Measurements from ENCODE around the gene BDKRB1.

The BDKRB1 gene

GRCh38 chr14:96268431-96269358 lies 12.7 kb downstream of the BDKRB1 start:
- no peak for TF ChIP-seq CTCF (conservative IDR thresholded peaks at IDR 0.05; ENCODE audit: low read depth, low read length)
- H3K4me3 ChIP-seq (ENCODE audit: low read depth, low read length), result no peak overlapping the region
- DNase-seq (ENCODE audit: low read depth), result peak; percentile 93

- no peak overlapping the region for H3K4me3 ChIP-seq (ENCODE audit: low read depth, low read length)
- TF ChIP-seq CTCF (conservative IDR thresholded peaks at IDR 0.05; ENCODE audit: low read depth, low read length), result no peak
These were observed 13.3 kb downstream of the BDKRB1 start for GRCh38 chr14:96269359-96269710.

GRCh38 chr14:96270565-96271420 lies 14.8 kb downstream of the BDKRB1 start:
- TF ChIP-seq CTCF (conservative IDR thresholded peaks at IDR 0.05; ENCODE audit: low read depth, low read length), result no peak
- H3K4me3 ChIP-seq (ENCODE audit: low read depth, low read length), result no peak overlapping the region
- DNase-seq (ENCODE audit: low read depth), result no peak

More at GRCh38 chr14:96269359-96269710, 13.3 kb downstream of the BDKRB1 start:
- no peak for DNase-seq (ENCODE audit: low read depth)

- H3K4me3 ChIP-seq (ENCODE audit: low read depth, low read length), result no peak overlapping the region
- no peak for DNase-seq (ENCODE audit: low read depth)
- TF ChIP-seq CTCF (conservative IDR thresholded peaks at IDR 0.05; ENCODE audit: low read depth, low read length), result no peak
These were observed 15.4 kb downstream of the BDKRB1 start for GRCh38 chr14:96271421-96271762.

GRCh38 chr14:96272777-96273473 lies 16.9 kb downstream of the BDKRB1 start:
- no peak for TF ChIP-seq CTCF (conservative IDR thresholded peaks at IDR 0.05; ENCODE audit: low read depth, low read length)
- no peak overlapping the region for H3K4me3 ChIP-seq (ENCODE audit: low read depth, low read length)
- no peak for DNase-seq (ENCODE audit: low read depth)

GRCh38 chr14:96273629-96274028 lies 17.6 kb downstream of the BDKRB1 start:
- no peak for TF ChIP-seq CTCF (conservative IDR thresholded peaks at IDR 0.05; ENCODE audit: low read depth, low read length)
- H3K4me3 ChIP-seq (ENCODE audit: low read depth, low read length), result no peak overlapping the region
- no peak for DNase-seq (ENCODE audit: low read depth)

Measured in choroid plexus epithelial cell (primary cell).